Posterior cingulate gyrus (tissue), 11 donors: ENCODE measurements around the gene USP17L11.
"Not testable (repeated sequence)": the region's sequence is repeated elsewhere in the genome, so short reads cannot be mapped to it uniquely, and the experiment has no call there.

Experiments used
- DNase-seq, 10 donors: peaks; one replicate each; pipeline versions ENCODE4 v3.0.0 to v3.0.0-alpha.2; 2020 to 2021; ENCODE audit warnings: mixed read lengths in 3 of 10
- intact Hi-C: fragments of 100-400 bp; cut with DNase I; formaldehyde crosslinking; loops from one replicate; pipeline ENCODE4 v1.15.1; 2023

USP17L11 gene, protein sequence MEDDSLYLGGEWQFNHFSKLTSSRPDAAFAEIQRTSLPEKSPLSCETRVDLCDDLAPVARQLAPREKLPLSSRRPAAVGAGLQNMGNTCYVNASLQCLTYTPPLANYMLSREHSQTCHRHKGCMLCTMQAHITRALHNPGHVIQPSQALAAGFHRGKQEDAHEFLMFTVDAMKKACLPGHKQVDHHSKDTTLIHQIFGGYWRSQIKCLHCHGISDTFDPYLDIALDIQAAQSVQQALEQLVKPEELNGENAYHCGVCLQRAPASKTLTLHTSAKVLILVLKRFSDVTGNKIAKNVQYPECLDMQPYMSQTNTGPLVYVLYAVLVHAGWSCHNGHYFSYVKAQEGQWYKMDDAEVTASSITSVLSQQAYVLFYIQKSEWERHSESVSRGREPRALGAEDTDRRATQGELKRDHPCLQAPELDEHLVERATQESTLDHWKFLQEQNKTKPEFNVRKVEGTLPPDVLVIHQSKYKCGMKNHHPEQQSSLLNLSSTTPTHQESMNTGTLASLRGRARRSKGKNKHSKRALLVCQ

DNA sequence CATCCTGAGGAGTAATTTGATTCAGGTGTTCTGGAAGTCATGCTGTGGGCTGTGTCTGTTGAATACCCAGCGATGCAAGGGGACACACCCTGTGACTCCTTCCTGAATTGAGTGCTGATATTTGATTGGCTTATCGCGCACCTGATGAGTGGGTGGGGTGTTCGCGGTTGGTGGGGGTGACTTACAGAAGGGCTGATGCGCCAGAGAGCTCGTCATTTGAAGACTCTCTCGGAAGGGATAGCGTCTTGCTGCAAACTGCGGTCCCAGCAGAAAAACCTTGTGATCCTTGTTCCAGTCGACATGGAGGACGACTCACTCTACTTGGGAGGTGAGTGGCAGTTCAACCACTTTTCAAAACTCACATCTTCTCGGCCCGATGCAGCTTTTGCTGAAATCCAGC is at the start of gene USP17L11:
Gene USP17L11 (plus strand): TSS at position 301 of the 400 bp plus-strand sequence. CDS start 0 bp downstream, at position 301.
- DNase-seq, intact Hi-C loops: not testable (repeated sequence)

DNA sequence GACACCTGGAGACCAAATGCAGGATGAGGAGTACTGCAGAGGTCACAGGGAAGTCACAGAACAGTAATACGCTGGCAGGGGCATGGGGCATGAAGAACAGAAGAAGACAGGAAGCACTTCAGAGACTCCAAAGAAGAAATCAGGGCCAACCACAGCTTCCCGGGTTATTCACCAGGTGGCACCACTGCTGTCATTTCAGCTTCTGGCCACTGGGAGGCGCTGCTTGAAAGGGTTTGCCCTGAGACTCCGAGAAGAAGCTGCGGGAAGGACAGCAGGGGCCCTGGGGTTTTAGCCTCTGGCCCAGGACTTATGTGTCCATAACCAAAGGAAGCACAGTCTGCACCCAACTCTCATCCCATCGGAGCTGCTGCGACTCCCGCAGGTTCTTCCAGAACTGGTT is 49.2 kb upstream of the USP17L11 start:
- intact Hi-C loops, result not testable (repeated sequence)
- peak in 1 of 10 donors; percentile 49 for DNase-seq

DNA sequence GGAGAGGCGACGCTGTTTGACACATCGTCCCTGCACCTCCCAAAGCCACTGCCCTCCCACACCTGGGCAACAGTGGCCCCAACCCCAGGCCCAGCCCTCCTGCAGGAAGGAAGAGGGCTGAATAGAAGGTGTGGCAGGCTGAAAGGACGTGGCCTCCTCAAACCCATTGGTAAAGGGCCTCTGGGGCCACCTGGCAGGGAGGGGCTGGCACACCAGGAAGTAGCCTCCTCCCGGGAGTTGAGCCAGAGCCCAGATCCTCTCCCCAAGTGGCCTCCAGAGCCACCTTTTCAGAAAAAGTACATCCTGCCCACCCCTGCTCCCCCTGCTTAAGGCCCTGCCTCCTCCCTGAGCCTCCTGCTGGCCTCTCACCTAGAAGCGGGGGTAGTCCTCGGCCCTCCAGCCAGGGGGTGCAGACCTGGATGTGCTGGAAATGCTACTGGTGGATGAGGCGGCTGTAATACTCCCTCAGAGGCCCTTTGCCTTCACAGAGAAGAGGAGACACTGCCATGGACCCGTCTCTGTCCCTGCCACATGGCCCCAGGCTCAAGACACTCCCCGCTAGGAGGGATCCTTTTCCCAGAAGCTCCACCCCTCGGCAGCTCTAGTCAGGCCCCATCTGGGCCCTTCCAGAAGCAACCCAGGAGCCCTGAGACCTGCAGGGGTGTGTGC is 45.3 kb upstream of the USP17L11 start, which contains the start of gene FAM90A26:
Gene FAM90A26 (plus strand): TSS at position 619 of the 669 bp plus-strand sequence. CDS start 2,764 bp downstream, outside the sequence.
- DNase-seq, intact Hi-C loops: not testable (repeated sequence)

DNA sequence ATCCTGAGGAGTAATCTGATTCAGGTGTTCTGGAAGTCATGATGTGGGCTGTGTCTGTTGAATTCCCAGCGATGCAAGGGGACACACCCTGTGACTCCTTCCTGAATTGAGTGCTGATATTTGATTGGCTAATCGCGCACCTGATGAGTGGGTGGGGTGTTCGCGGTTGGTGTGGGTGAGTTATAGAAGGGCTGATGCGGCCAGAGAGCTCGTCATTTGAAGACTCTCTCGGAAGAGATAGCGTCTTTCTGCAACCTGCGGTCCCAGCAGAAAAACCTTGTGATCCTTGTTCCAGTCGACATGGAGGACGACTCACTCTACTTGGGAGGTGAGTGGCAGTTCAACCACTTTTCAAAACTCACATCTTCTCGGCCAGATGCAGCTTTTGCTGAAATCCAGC is 4.8 kb upstream of the USP17L11 start, which contains the start of gene USP17L10:
Gene USP17L10 (plus strand): TSS at position 301 of the 400 bp plus-strand sequence. CDS start 0 bp downstream, at position 301.
- DNase-seq, intact Hi-C loops: not testable (repeated sequence)

DNA sequence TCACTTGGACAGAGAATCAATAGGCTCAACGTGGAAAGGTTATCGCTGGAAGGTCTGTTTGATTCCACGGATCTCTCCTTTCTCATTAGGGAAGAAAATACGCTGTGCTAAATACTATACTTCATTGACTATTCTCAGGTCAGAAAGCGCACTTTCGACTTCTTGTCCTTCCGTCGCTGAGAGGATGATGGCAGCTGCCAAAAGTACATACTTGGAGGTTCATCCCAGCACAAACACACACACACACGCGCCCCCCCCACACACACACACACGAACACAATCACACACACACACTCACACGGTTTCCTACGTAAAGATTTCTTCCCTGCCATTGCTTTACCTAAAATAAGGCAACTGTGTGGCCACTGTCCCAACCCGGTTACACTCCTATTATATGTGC is 504 bp upstream of the USP17L11 start:
- intact Hi-C loops, result not testable (repeated sequence)
- DNase-seq, result peak in 6 of 10 donors; percentile 0 to 82 (median 9)

DNA sequence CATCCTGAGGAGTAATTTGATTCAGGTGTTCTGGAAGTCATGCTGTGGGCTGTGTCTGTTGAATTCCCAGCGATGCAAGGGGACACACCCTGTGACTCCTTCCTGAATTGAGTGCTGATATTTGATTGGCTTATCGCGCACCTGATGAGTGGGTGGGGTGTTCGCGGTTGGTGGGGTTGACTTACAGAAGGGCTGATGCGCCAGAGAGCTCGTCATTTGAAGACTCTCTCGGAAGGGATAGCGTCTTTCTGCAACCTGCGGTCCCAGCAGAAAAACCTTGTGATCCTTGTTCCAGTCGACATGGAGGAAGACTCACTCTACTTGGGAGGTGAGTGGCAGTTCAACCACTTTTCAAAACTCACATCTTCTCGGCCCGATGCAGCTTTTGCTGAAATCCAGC is 4.6 kb downstream of the USP17L11 start, which contains the start of gene USP17L12:
Gene USP17L12 (plus strand): TSS at position 301 of the 400 bp plus-strand sequence. CDS start 0 bp downstream, at position 301.
- DNase-seq, intact Hi-C loops: not testable (repeated sequence)

DNA sequence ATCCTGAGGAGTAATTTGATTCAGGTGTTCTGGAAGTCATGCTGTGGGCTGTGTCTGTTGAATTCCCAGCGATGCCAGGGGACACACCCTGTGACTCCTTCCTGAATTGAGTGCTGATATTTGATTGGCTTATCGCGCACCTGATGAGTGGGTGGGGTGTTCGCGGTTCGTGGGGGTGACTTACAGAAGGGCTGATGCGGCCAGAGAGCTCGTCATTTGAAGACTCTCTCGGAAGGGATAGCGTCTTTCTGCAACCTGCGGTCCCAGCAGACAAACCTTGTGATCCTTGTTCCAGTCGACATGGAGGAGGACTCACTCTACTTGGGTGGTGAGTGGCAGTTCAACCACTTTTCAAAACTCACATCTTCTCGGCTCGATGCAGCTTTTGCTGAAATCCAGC is 9.4 kb downstream of the USP17L11 start, which contains the start of gene USP17L13:
Gene USP17L13 (plus strand): TSS at position 301 of the 400 bp plus-strand sequence. CDS start 0 bp downstream, at position 301.
- not testable (repeated sequence) for DNase-seq

DNA sequence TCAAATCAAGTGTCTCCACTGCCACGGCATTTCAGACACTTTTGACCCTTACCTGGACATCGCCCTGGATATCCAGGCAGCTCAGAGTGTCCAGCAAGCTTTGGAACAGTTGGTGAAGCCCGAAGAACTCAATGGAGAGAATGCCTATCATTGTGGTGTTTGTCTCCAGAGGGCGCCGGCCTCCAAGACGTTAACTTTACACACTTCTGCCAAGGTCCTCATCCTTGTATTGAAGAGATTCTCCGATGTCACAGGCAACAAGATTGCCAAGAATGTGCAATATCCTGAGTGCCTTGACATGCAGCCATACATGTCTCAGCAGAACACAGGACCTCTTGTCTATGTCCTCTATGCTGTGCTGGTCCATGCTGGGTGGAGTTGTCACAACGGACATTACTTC is 15.0 kb downstream of the USP17L11 start:
- intact Hi-C loops, result not testable (repeated sequence)
- peak in 5 of 10 donors; percentile 0 to 25 (median 11) for DNase-seq

More for the DNA sequence above, 9.4 kb downstream of the USP17L11 start, which contains the start of gene USP17L13:
- intact Hi-C loops, result not testable (repeated sequence)

DNA sequence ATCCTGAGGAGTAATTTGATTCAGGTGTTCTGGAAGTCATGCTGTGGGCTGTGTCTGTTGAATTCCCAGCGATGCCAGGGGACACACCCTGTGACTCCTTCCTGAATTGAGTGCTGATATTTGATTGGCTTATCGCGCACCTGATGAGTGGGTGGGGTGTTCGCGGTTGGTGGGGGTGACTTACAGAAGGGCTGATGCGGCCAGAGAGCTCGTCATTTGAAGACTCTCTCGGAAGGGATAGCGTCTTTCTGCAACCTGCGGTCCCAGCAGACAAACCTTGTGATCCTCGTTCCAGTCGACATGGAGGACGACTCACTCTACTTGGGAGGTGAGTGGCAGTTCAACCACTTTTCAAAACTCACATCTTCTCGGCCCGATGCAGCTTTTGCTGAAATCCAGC is 18.9 kb downstream of the USP17L11 start, which contains the start of gene USP17L15:
Gene USP17L15 (plus strand): TSS at position 301 of the 400 bp plus-strand sequence. CDS start 0 bp downstream, at position 301.
- intact Hi-C loops, DNase-seq: not testable (repeated sequence)

DNA sequence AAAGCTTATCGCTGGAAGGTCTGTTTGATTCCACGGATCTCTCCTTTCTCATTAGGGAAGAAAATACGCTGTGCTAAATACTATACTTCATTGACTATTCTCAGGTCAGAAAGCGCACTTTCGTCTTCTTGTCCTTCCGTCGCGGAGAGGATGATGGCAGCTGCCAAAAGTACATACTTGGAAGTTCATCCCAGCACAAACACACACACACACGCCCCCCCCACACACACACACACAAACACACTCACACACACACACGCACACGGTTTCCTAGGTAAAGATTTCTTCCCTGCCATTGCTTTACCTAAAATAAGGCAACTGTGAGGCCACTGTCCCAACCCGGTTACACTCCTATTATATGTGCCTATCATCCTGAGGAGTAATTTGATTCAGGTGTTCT is 23.3 kb downstream of the USP17L11 start:
- intact Hi-C loops, result not testable (repeated sequence)
- DNase-seq, result peak in 4 of 10 donors; percentile 5 to 91 (median 14)

DNA sequence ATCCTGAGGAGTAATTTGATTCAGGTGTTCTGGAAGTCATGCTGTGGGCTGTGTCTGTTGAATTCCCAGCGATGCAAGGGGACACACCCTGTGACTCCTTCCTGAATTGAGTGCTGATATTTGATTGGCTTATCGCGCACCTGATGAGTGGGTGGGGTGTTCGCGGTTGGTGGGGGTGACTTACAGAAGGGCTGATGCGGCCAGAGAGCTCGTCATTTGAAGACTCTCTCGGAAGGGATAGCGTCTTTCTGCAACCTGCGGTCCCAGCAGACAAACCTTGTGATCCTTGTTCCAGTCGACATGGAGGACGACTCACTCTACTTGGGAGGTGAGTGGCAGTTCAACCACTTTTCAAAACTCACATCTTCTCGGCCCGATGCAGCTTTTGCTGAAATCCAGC is 28.4 kb downstream of the USP17L11 start, which contains the start of gene USP17L17:
Gene USP17L17 (plus strand): TSS at position 301 of the 400 bp plus-strand sequence. CDS start 0 bp downstream, at position 301.
- DNase-seq, intact Hi-C loops: not testable (repeated sequence)

DNA sequence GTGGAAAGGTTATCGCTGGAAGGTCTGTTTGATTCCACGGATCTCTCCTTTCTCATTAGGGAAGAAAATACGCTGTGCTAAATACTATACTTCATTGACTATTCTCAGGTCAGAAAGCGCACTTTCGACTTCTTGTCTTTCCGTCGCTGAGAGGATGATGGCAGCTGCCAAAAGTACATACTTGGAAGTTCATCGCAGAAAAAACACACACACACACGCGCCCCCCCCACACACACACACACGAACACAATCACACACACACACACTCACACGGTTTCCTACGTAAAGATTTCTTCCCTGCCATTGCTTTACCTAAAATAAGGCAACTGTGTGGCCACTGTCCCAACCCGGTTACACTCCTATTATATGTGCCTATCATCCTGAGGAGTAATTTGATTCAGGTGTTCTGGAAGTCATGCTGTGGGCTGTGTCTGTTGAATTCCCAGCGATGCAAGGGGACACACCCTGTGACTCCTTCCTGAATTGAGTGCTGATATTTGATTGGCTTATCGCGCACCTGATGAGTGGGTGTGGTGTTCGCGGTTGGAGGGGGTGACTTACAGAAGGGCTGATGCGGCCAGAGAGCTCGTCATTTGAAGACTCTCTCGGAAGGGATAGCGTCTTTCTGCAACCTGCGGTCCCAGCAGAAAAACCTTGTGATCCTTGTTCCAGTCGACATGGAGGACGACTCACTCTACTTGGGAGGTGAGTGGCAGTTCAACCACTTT is 32.9 kb downstream of the USP17L11 start, which contains the start of gene USP17L18:
Gene USP17L18 (plus strand): TSS at position 678 of the 728 bp plus-strand sequence. CDS start 0 bp downstream, at position 678.
- intact Hi-C loops, result not testable (repeated sequence)
- DNase-seq, result peak in 8 of 10 donors; percentile 1 to 78 (median 16)

DNA sequence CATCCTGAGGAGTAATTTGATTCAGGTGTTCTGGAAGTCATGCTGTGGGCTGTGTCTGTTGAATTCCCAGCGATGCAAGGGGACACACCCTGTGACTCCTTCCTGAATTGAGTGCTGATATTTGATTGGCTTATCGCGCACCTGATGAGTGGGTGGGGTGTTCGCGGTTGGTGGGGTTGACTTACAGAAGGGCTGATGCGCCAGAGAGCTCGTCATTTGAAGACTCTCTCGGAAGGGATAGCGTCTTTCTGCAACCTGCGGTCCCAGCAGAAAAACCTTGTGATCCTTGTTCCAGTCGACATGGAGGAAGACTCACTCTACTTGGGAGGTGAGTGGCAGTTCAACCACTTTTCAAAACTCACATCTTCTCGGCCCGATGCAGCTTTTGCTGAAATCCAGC is 37.9 kb downstream of the USP17L11 start, which contains the start of gene USP17L19:
Gene USP17L19 (plus strand): TSS at position 301 of the 400 bp plus-strand sequence. CDS start 0 bp downstream, at position 301.
- DNase-seq, intact Hi-C loops: not testable (repeated sequence)

DNA sequence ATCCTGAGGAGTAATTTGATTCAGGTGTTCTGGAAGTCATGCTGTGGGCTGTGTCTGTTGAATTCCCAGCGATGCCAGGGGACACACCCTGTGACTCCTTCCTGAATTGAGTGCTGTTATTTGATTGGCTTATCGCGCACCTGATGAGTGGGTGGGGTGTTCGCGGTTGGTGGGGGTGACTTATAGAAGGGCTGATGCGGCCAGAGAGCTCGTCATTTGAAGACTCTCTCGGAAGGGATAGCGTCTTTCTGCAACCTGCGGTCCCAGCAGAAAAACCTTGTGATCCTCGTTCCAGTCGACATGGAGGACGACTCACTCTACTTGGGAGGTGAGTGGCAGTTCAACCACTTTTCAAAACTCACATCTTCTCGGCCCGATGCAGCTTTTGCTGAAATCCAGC is 42.6 kb downstream of the USP17L11 start, which contains the start of gene USP17L20:
Gene USP17L20 (plus strand): TSS at position 301 of the 400 bp plus-strand sequence. CDS start 0 bp downstream, at position 301.
- DNase-seq, intact Hi-C loops: not testable (repeated sequence)

DNA sequence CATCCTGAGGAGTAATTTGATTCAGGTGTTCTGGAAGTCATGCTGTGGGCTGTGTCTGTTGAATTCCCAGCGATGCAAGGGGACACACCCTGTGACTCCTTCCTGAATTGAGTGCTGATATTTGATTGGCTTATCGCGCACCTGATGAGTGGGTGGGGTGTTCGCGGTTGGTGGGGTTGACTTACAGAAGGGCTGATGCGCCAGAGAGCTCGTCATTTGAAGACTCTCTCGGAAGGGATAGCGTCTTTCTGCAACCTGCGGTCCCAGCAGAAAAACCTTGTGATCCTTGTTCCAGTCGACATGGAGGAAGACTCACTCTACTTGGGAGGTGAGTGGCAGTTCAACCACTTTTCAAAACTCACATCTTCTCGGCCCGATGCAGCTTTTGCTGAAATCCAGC is 47.4 kb downstream of the USP17L11 start, which contains the start of gene USP17L21:
Gene USP17L21 (plus strand): TSS at position 301 of the 400 bp plus-strand sequence. CDS start 0 bp downstream, at position 301.
- intact Hi-C loops, DNase-seq: not testable (repeated sequence)
